Spleen (tissue), 11 donors: ENCODE results near the gene SHBG. TPM values are rescaled to one million over a fixed set of nuclear protein-coding genes. Genes with fewer than 3 reads are reported as not detected.

Experiments used
- DNase-seq: peaks from one replicate; pipeline ENCODE4 v3.0.0-alpha.2; 2020
- H3K27ac ChIP-seq, 8 donors: fragments of 200-600 bp; sonication (generic) in 7 of 8; 1 replicate in 4 of 8; 2 replicates in 4 of 8; pipeline versions ENCODE4 v1.5.0 to v1.8.0; 2016 to 2021; ENCODE audit warnings: inconsistent platforms in 4 of 8, mild to moderate bottlenecking in 4 of 8, moderate library complexity in 1 of 8
- H3K27me3 ChIP-seq, 7 donors: fragments of 200-600 bp; sonication (generic) in 6 of 7; replicated peaks in 1 of 7; 1 replicate in 4 of 7; 2 replicates in 3 of 7; pipeline versions ENCODE4 v1.5.0 to v1.8.0; 2016 to 2021; ENCODE audit warnings: inconsistent platforms in 3 of 7, mild to moderate bottlenecking in 1 of 7
- H3K36me3 ChIP-seq, 6 donors: fragments of 200-600 bp; sonication (generic) in 5 of 6; 1 replicate in 4 of 6; 2 replicates in 2 of 6; pipeline versions ENCODE4 v1.5.0 to v1.8.0; 2016 to 2021; ENCODE audit warnings: inconsistent platforms in 2 of 6
- H3K4me1 ChIP-seq, 6 donors: fragments of 200-600 bp; sonication (generic) in 5 of 6; 1 replicate in 3 of 6; 2 replicates in 3 of 6; pipeline versions ENCODE4 v1.5.0 to v1.8.0; 2016 to 2021; ENCODE audit warnings: inconsistent platforms in 3 of 6
- H3K4me3 ChIP-seq, 8 donors: fragments of 200-600 bp; sonication (generic) in 7 of 8; 1 replicate in 4 of 8; 2 replicates in 4 of 8; pipeline versions ENCODE4 v1.5.0 to v1.8.0; 2016 to 2021; ENCODE audit warnings: inconsistent platforms in 4 of 8, mild to moderate bottlenecking in 4 of 8, moderate library complexity in 2 of 8
- H3K9me3 ChIP-seq, 8 donors: fragments of 200-600 bp; sonication (generic) in 7 of 8; 1 replicate in 4 of 8; 2 replicates in 4 of 8; pipeline versions ENCODE4 v1.5.0 to v1.8.0; 2016 to 2021; ENCODE audit warnings: inconsistent platforms in 4 of 8
- POLR2A ChIP-seq, 3 donors: fragments of 450-650 bp; IDR thresholded peaks; one replicate each; pipeline ENCODE4 v1.5.1; 2017; ENCODE audit warnings: antibody characterized with exemption in 3 of 3, mild to moderate bottlenecking in 1 of 3
- POLR2AphosphoS5 ChIP-seq, 3 donors: sonication (generic); formaldehyde crosslinking; IDR thresholded peaks; one replicate each; pipeline ENCODE4 v1.5.1; 2017; ENCODE audit warnings: antibody characterized with exemption in 3 of 3
- WGBS, 5 donors: extraction: QIAGEN DNeasy Blood & Tissue Kit in 3 of 5; methylation state at CpG; one replicate each; pipeline versions ENCODE4 v1.1.5 to v1.1.7; 2013 to 2018; 5-methylcytosine and 5-hydroxymethylcytosine counted together
- intact Hi-C: fragments of 100-400 bp; cut with DNase I; formaldehyde crosslinking; loops from one replicate; pipeline ENCODE4 v1.15.0; 2023; ENCODE audit warnings: low total_unique reads
- polyA plus RNA-seq, 3 donors: library from polyadenylated mRNA; stranded (reverse); fragments of 200-250 nt; gene quantifications; one replicate each; pipeline ENCODE4 v1.2.1, GENCODE V29; 2013
- total RNA-seq, 7 donors: library from RNA; depleted of rRNA in 3 of 7; stranded (reverse); fragments of >200 nt in 3 of 7; fragmentation: NEBNext Ultra II Directional in 4 of 7; extraction: Animal tissue kit (Norgen Biotek cat#: 25700) in 4 of 7; gene quantifications; one replicate each; pipeline versions ENCODE4 v1.1.0 to v1.2.1, GENCODE V29; 2016 to 2021
- TF ChIP-seq, protein P1 (sequence below), 11 experiments: fragments of 200-600 bp in 7 of 11; fragments of 450-650 bp in 4 of 11; sonication (generic) in 4 of 11; IDR thresholded peaks in 8 of 11; conservative IDR thresholded peaks in 3 of 11; 1 replicate in 7 of 11; 2 replicates in 4 of 11; pipeline versions ENCODE4 v1.4.0 to v1.8.0; 2016 to 2021; ENCODE audit warnings: antibody characterized with exemption in 11 of 11, inconsistent platforms in 4 of 11, mild to moderate bottlenecking in 1 of 11
- donor health status: healthy with polysubstance abuse.
- donor health status: DM: no; HTN: no; CAD: no; lungs with moderate emphysema.
- donor health status: DM: no; HTN: no; CAD: no.
- donor health status: Bipolar disorder and iron deficiency.
- donor health status: healthy.
- donor health status: DM: no; HTN: no; CAD: no.
- donor health status: DM: yes; HTN: yes; CAD: no.

The SHBG gene
- total and polyA plus RNA-seq, 10 donors: 0.27 to 1.9 (median 0.53) TPM; not detected in 2

DNA sequence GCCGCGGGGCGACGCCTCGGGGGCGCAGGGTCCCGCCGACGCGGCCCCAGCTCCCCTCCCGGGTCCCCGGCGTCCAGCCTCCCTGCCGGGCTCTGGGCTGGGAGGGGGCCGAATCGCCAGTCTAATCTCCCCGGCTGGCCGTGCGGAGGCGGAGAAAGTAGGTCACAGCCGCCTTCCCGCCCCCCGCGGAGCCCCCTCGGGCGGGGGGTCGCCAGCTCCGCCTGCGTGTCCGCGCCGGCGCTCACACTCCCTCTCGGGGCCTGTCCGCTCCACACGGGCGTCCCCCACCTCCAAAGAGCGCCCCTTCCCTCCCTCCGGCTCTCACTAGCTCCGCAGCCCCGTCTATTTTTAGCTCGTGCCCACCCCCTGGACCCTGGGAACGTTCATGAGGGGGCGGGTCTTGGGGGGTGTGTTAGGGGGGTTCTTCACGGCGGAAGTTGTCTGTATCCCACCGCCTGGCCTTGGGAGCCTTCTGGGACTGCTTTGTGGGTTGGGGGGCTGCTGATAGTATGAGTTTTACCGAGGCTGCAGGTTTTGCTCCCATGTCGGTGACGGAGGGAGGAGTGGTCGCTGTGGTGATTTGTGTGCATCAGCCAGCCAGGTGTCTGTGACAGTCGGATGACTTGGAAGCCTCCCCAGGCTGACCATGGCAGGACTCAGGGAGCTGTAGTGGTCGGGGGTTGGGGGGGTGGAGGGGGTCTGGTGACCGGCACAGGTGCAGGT, 21.9 kb downstream of the SHBG start:
- Histone ChIP-seq H3K27ac (peak overlapping the region in 7 of 8 donors; percentile 30 to 64 (median 46)), H3K36me3 (no peaks in the 10 kb centered on the region), H3K27me3 (peaks cover 0 to 66% (median 34%) of the 10 kb centered on the region in 7 donors), H3K4me1 (peaks cover 9 to 29% (median 22%) of the 10 kb centered on the region in 6 donors), H3K9me3 (no peaks in the 10 kb centered on the region), H3K4me3 (peak overlapping the region; percentile 37 to 76 (median 52))
- WGBS, 5 donors: 6 to 13% (median 7%) methylated on average over 26 to 54 of the region's 54 CpGs
- intact Hi-C loops: no loop called here
- no peak for TF ChIP-seq POLR2AphosphoS5 (IDR thresholded peaks at IDR 0.05)
- TF ChIP-seq, protein P1, sequence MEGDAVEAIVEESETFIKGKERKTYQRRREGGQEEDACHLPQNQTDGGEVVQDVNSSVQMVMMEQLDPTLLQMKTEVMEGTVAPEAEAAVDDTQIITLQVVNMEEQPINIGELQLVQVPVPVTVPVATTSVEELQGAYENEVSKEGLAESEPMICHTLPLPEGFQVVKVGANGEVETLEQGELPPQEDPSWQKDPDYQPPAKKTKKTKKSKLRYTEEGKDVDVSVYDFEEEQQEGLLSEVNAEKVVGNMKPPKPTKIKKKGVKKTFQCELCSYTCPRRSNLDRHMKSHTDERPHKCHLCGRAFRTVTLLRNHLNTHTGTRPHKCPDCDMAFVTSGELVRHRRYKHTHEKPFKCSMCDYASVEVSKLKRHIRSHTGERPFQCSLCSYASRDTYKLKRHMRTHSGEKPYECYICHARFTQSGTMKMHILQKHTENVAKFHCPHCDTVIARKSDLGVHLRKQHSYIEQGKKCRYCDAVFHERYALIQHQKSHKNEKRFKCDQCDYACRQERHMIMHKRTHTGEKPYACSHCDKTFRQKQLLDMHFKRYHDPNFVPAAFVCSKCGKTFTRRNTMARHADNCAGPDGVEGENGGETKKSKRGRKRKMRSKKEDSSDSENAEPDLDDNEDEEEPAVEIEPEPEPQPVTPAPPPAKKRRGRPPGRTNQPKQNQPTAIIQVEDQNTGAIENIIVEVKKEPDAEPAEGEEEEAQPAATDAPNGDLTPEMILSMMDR (IDR thresholded peaks at IDR 0.05 in 8 of 11, conservative IDR thresholded peaks at IDR 0.05 in 3 of 11): no peak
- no peak for TF ChIP-seq POLR2A (IDR thresholded peaks at IDR 0.05)
- DNase-seq: no peak

DNA sequence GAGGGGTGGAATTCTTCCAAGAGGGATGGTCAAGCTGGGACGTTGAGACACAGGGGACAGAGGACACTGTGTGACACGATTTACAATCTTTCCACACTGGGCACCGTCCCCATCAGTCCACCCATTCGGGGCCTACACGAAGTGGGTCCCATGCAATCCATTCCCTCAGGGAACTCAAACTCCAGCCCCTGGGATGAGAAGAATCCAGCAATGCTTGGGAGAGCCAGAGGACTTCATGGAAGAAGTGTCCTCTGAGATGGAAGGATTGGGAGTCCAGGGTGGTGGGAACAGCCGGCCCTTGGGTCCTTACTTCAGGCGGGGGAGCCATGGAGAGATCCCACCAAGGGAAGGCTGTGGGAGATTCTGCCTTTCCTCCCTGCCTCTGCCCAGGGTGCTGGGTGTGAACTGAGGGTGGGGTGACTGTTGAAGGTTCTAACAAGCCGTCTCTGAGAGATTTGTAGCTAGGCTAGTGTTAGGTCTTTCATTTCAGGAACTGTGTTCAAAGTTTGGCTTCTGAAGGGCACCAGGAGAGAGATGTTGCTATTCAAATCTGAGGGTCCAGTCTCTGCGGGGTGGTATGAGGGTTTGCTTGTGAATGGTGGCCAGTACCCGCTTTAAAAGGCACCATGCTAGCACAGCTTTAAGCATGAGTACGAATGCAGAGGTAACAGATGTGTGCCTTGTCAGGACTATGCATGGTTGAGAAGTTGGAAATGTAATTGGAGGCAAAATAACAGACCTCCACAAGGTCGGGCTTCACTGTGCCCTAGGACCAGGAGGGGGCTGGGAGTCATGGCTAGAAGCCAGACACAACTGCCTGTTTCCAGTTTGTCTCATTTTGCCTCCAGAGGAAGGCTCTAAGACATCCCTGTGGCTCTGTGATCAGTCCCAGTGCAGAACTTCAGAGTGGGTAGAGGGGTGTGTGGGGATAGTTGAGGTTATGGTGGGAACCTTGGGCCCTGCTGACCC, 22.7 kb downstream of the SHBG start:
- Histone ChIP-seq H3K4me1 (peaks cover 9 to 32% (median 22%) of the 10 kb centered on the region in 6 donors), H3K36me3 (no peaks in the 10 kb centered on the region), H3K4me3 (peak overlapping the region in 1 of 8 donors; percentile 76), H3K9me3 (no peaks in the 10 kb centered on the region), H3K27me3 (peaks cover 0 to 59% (median 34%) of the 10 kb centered on the region in 7 donors), H3K27ac (peak overlapping the region in 3 of 8 donors; percentile 46 to 60 (median 53))
- 75 to 80% (median 75%) methylated on average over 10 to 12 of the region's 12 CpGs for WGBS, 5 donors
- TF ChIP-seq POLR2A (IDR thresholded peaks at IDR 0.05): no peak
- TF ChIP-seq POLR2AphosphoS5 (IDR thresholded peaks at IDR 0.05): no peak
- TF ChIP-seq, protein P1 (IDR thresholded peaks at IDR 0.05 in 8 of 11, conservative IDR thresholded peaks at IDR 0.05 in 3 of 11): no peak
- intact Hi-C loops: no loop called here
- no peak for DNase-seq

DNA sequence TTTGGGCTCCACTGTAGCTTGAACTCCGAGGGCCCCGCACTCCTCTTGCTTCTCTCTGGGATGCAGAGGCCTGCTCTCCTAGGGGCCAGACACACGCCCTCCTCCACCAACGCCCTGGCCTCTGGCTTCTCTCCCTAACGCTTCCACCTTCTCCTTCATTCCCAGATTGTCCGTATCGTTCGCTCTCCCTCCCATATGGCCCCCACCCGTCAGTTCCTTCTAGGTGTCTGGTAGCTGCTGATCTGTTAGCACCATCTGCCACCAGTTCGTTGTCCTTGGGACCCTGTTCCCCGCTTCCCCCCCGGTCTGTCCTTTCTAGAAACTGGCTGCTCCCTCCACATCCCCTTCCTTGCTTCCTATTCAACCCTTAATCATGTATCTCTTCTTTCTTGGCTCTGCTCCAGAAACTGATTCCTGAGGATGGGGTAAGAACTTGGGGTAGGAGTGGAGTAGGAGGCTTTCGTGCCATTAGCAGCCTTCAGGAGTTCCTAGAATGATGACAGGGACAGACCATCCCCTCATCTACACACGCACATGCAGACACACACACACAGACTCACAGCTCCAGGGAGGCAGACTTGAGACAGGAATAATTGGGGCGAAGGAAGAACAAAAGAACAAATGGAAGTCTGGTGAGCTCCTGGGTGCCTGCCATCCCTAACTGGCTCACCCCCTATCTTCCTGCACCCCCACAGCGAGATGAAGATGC, 25.1 kb downstream of the SHBG start:
- Histone ChIP-seq H3K27ac (no peak overlapping the region), H3K36me3 (no peaks in the 10 kb centered on the region), H3K27me3 (peaks cover 0 to 36% (median 26%) of the 10 kb centered on the region in 7 donors), H3K4me3 (no peak overlapping the region), H3K9me3 (no peaks in the 10 kb centered on the region), H3K4me1 (peaks cover 9 to 27% (median 20%) of the 10 kb centered on the region in 6 donors)
- TF ChIP-seq POLR2AphosphoS5 (IDR thresholded peaks at IDR 0.05) (no peak), POLR2A (IDR thresholded peaks at IDR 0.05) (no peak)
- TF ChIP-seq, protein P1 (IDR thresholded peaks at IDR 0.05 in 8 of 11, conservative IDR thresholded peaks at IDR 0.05 in 3 of 11): no peak
- 72 to 87% (median 86%) methylated on average over 16 of the region's 16 CpGs for WGBS, 5 donors
- DNase-seq: no peak
- intact Hi-C loops: no loop called here
